Hepatocyte (in vitro differentiated cells): ENCODE data around the gene HMG20A. TPM values are rescaled to one million over a fixed set of nuclear protein-coding genes. Genes with fewer than 3 reads are reported as not detected.

Experiments
- DNase-seq: peaks from one replicate; pipeline ENCODE4 v3.0.0-alpha.2; 2016; ENCODE audit warnings: low spot score
- H2AFZ ChIP-seq: fragments of 200-600 bp; sonication (generic); 2 replicates; pipeline ENCODE4 v1.6.0; 2016; ENCODE audit warnings: antibody characterized with exemption, mild to moderate bottlenecking
- H3K27ac ChIP-seq: fragments of 200-600 bp; sonication (generic); 2 replicates; pipeline ENCODE4 v1.5.1; 2016; ENCODE audit warnings: mild to moderate bottlenecking
- H3K27me3 ChIP-seq: fragments of 200-600 bp; sonication (generic); 2 replicates; pipeline ENCODE4 v1.6.1; 2016
- H3K36me3 ChIP-seq: fragments of 200-600 bp; sonication (generic); replicated peaks from 2 replicates; pipeline ENCODE4 v1.5.1; 2016; ENCODE audit warnings: low read depth; ENCODE audit not compliant: insufficient read depth
- H3K4me1 ChIP-seq: fragments of 200-600 bp; sonication (generic); 2 replicates; pipeline ENCODE4 v1.5.1; 2016; ENCODE audit warnings: mild to moderate bottlenecking, moderate library complexity; ENCODE audit not compliant: insufficient read depth
- H3K4me2 ChIP-seq: fragments of 200-600 bp; sonication (generic); 2 replicates; pipeline ENCODE4 v1.6.0; 2016
- H3K4me3 ChIP-seq: fragments of 200-600 bp; sonication (generic); 2 replicates; pipeline ENCODE4 v1.5.1; 2016; ENCODE audit warnings: mild to moderate bottlenecking
- H3K79me2 ChIP-seq: fragments of 200-600 bp; sonication (generic); 2 replicates; pipeline ENCODE4 v1.6.0; 2017; ENCODE audit warnings: mild to moderate bottlenecking
- H3K9me2 ChIP-seq: fragments of 200-600 bp; sonication (generic); replicated peaks from 2 replicates; pipeline ENCODE4 v1.6.0; 2017; ENCODE audit warnings: mild to moderate bottlenecking; ENCODE audit not compliant: insufficient read depth
- H3K9me3 ChIP-seq: fragments of 200-600 bp; sonication (generic); 2 replicates; pipeline ENCODE4 v1.5.1; 2016; ENCODE audit warnings: low read depth, mild to moderate bottlenecking
- H4K20me1 ChIP-seq: fragments of 200-600 bp; sonication (generic); 2 replicates; pipeline ENCODE4 v1.6.0; 2016; ENCODE audit warnings: mild to moderate bottlenecking; ENCODE audit not compliant: insufficient read depth, poor library complexity, severe bottlenecking
- CTCF ChIP-seq: fragments of 200-600 bp; sonication (generic); IDR thresholded peaks from 2 replicates; pipeline ENCODE4 v1.5.1; 2016; ENCODE audit warnings: antibody characterized with exemption, mild to moderate bottlenecking; ENCODE audit not compliant: poor library complexity
- EZH2 ChIP-seq: fragments of 200-600 bp; sonication (generic); IDR thresholded peaks from 2 replicates; pipeline ENCODE4 v1.6.1; 2016; ENCODE audit warnings: antibody characterized with exemption, mild to moderate bottlenecking, borderline replicate concordance
- EZH2phosphoT487 ChIP-seq: fragments of 200-600 bp; sonication (generic); IDR thresholded peaks from one replicate; pipeline ENCODE4 v1.6.1; 2018; ENCODE audit warnings: antibody characterized with exemption, mild to moderate bottlenecking, low read depth, moderate library complexity; ENCODE audit not compliant: unreplicated experiment, severe bottlenecking
- WGBS: methylation state at CpG from one replicate; pipeline ENCODE4 v1.1.6; 2016; ENCODE audit warnings: low lambda C conversion rate; ENCODE audit errors: missing lambda C conversion rate; 5-methylcytosine and 5-hydroxymethylcytosine counted together
- polyA plus RNA-seq: library from polyadenylated mRNA; unstranded; fragments of >200 nt; fragmentation: Nextera tagmentation; extraction: Ambion mirVana; gene quantifications from 2 replicates; pipeline ENCODE4 v1.2.1, GENCODE V29; 2016
- total RNA-seq: library from RNA; depleted of rRNA; stranded (reverse); fragments of >200 nt; gene quantifications from 2 replicates; pipeline ENCODE4 v1.2.3, GENCODE V29; 2014

HMG20A gene
- 35.0 and 37.6 TPM in 2 replicates for total RNA-seq
- polyA plus RNA-seq: 20.3 and 23.3 TPM in 2 replicates

- peak within 1 kb of the TSS; percentile 81 for H2AFZ ChIP-seq
- H3K9me3 ChIP-seq: no peaks in the 10 kb centered on the region
- peak; percentile 80 for DNase-seq
- no peaks in the 10 kb centered on the region for H3K27me3 ChIP-seq
- no peaks in the 10 kb centered on the region for H3K9me2 ChIP-seq
- peak within 1 kb of the TSS; percentile 76 for H3K4me3 ChIP-seq
- peaks cover 21% of the 10 kb centered on the region for H4K20me1 ChIP-seq
- TF ChIP-seq CTCF (no peak), EZH2 (no peak)
- peak within 1 kb of the TSS; percentile 99 for H3K27ac ChIP-seq
- H3K79me2 ChIP-seq: peaks cover 83% of the 10 kb centered on the region
- no peaks in the 10 kb centered on the region for H3K36me3 ChIP-seq
- peak within 1 kb of the TSS; percentile 88 for H3K4me2 ChIP-seq
- H3K4me1 ChIP-seq: peaks cover 4% of the 10 kb centered on the region
- WGBS: under 1% methylated on average over 25 of the region's 25 CpGs
Observed at GRCh38 chr15:77420610-77421369, at the start of gene HMG20A. TSS of gene HMG20A (plus strand) at chr15:77420888. CDS start at chr15:77458408, 37,520 bp downstream.

- no peaks in the 10 kb centered on the region for H3K9me2 ChIP-seq
- H3K27ac ChIP-seq: no peak overlapping the region
- no peaks in the 10 kb centered on the region for H4K20me1 ChIP-seq
- H3K27me3 ChIP-seq: no peaks in the 10 kb centered on the region
- H3K4me3 ChIP-seq: no peak overlapping the region
- 98% methylated on average over 5 of the region's 5 CpGs for WGBS
- H3K4me1 ChIP-seq: no peaks in the 10 kb centered on the region
- DNase-seq: no peak
- H3K9me3 ChIP-seq: no peaks in the 10 kb centered on the region
- no peaks in the 10 kb centered on the region for H3K36me3 ChIP-seq
- TF ChIP-seq CTCF (no peak), EZH2 (no peak), EZH2phosphoT487 (no peak)
- peaks cover 57% of the 10 kb centered on the region for H3K79me2 ChIP-seq
- H3K4me2 ChIP-seq: no peak overlapping the region
- no peak overlapping the region for H2AFZ ChIP-seq
Observed at GRCh38 chr15:77371850-77372563, 48.7 kb upstream of the HMG20A start.

GRCh38 chr15:77373441-77373840 lies 47.2 kb upstream of the HMG20A start:
- no peaks in the 10 kb centered on the region for H3K27me3 ChIP-seq
- peaks cover 59% of the 10 kb centered on the region for H3K79me2 ChIP-seq
- no peaks in the 10 kb centered on the region for H3K4me1 ChIP-seq
- H3K36me3 ChIP-seq: no peaks in the 10 kb centered on the region
- no peak overlapping the region for H3K27ac ChIP-seq
- TF ChIP-seq EZH2 (no peak), EZH2phosphoT487 (no peak), CTCF (no peak)
- H3K9me3 ChIP-seq: no peaks in the 10 kb centered on the region
- H3K4me3 ChIP-seq: no peak overlapping the region
- WGBS: 74% methylated on average over 4 of the region's 4 CpGs
- H4K20me1 ChIP-seq: no peaks in the 10 kb centered on the region
- no peak overlapping the region for H3K4me2 ChIP-seq
- no peak for DNase-seq
- no peak overlapping the region for H2AFZ ChIP-seq
- H3K9me2 ChIP-seq: no peaks in the 10 kb centered on the region
